ENCODE measurements around the gene GABRB3.

DNA sequence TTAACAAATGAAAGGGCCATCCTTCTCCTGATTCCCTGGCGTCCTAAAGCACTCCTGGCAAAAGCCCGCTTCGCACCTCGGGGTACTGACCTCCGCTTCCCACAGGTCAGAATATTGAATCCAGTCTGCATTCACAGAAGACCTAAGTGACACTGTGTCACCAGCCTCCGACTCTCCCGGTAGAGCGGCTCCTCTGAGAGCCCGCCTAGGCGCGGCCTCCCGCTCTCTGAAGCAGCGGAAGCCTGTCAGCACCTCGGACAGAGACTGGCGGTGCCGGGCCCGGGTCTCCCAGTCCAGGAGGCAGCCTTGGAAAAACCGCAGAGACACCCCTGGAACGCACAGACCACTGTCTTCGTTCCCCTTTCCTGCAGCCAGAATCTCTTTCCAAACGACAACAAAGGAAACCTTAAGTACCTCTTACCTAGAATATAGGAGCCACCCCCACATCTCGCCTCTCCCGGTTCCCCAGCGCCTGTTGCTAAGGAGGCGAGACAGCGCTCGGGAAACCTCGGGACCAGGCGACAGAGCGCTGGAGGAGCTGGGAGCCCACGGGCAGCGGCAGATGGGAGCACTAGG is 1.2 kb downstream of the GABRB3 start:
- TF ChIP-seq, protein P1, sequence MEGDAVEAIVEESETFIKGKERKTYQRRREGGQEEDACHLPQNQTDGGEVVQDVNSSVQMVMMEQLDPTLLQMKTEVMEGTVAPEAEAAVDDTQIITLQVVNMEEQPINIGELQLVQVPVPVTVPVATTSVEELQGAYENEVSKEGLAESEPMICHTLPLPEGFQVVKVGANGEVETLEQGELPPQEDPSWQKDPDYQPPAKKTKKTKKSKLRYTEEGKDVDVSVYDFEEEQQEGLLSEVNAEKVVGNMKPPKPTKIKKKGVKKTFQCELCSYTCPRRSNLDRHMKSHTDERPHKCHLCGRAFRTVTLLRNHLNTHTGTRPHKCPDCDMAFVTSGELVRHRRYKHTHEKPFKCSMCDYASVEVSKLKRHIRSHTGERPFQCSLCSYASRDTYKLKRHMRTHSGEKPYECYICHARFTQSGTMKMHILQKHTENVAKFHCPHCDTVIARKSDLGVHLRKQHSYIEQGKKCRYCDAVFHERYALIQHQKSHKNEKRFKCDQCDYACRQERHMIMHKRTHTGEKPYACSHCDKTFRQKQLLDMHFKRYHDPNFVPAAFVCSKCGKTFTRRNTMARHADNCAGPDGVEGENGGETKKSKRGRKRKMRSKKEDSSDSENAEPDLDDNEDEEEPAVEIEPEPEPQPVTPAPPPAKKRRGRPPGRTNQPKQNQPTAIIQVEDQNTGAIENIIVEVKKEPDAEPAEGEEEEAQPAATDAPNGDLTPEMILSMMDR (IDR thresholded peaks at IDR 0.05): no peak
- TF ChIP-seq EP300 (IDR thresholded peaks at IDR 0.05) (no peak), POLR2A (IDR thresholded peaks at IDR 0.05) (no peak)

Data from tibial nerve (tissue), 4 donors.